Ectodermal cell (in vitro differentiated cells): ENCODE measurements around the gene EPB41L1.

ENCODE experiments used
- H3K27ac ChIP-seq: 2 replicates; pipeline ENCODE4 v1.7.0; 2013; ENCODE audit warnings: mild to moderate bottlenecking, low read depth, low read length; ENCODE audit not compliant: insufficient read depth, poor library complexity, severe bottlenecking
- H3K27me3 ChIP-seq: 2 replicates; pipeline ENCODE4 v1.7.0; 2013; ENCODE audit warnings: mild to moderate bottlenecking, low read length; ENCODE audit not compliant: insufficient read depth, control insufficient read depth, poor library complexity, severe bottlenecking
- H3K36me3 ChIP-seq: one replicate; pipeline ENCODE4 v1.7.0; 2013; ENCODE audit warnings: low read length; ENCODE audit not compliant: control insufficient read depth, insufficient read depth
- H3K4me1 ChIP-seq: one replicate; pipeline ENCODE4 v1.7.0; 2013; ENCODE audit warnings: low read length; ENCODE audit not compliant: control insufficient read depth, insufficient read depth
- H3K4me3 ChIP-seq: 2 replicates; pipeline ENCODE4 v1.7.0; 2013; ENCODE audit warnings: low read depth, low read length, control low read depth; ENCODE audit not compliant: insufficient read depth
- H3K9me3 ChIP-seq: 2 replicates; pipeline ENCODE4 v1.7.0; 2013; ENCODE audit warnings: mild to moderate bottlenecking, low read length, moderate library complexity; ENCODE audit not compliant: control insufficient read depth
- WGBS, 2 experiments: methylation state at CpG; one replicate each; pipeline ENCODE4 v1.1.7; 2013; ENCODE audit warnings: missing lambda C conversion rate in 2 of 2; 5-methylcytosine and 5-hydroxymethylcytosine counted together

EPB41L1 gene

GRCh38 chr20:36152261-36152660 is 2.3 kb upstream of the EPB41L1 start:
- Histone ChIP-seq H3K9me3 (no peaks in the 10 kb centered on the region), H3K36me3 (no peaks in the 10 kb centered on the region), H3K27me3 (peaks cover 8% of the 10 kb centered on the region), H3K4me3 (no peak overlapping the region), H3K27ac (no peak overlapping the region), H3K4me1 (peaks cover 20% of the 10 kb centered on the region)
- 54 to 62% methylated on average over 4 of the region's 4 CpGs for WGBS, 2 experiments

- H3K4me3 ChIP-seq: no peak overlapping the region
- peaks cover 8% of the 10 kb centered on the region for H3K27me3 ChIP-seq
- no peaks in the 10 kb centered on the region for H3K9me3 ChIP-seq
- WGBS, 2 experiments: 93 to 96% methylated on average over 4 of the region's 4 CpGs
- H3K27ac ChIP-seq: no peak overlapping the region
- no peaks in the 10 kb centered on the region for H3K36me3 ChIP-seq
- peaks cover 20% of the 10 kb centered on the region for H3K4me1 ChIP-seq
Measured at GRCh38 chr20:36153204-36153603, 1.3 kb upstream of the EPB41L1 start.

- peaks cover 8% of the 10 kb centered on the region for H3K27me3 ChIP-seq
- H3K27ac ChIP-seq: no peak overlapping the region
- peaks cover 20% of the 10 kb centered on the region for H3K4me1 ChIP-seq
- WGBS, 2 experiments: 9% methylated on average over 43 of the region's 43 CpGs
- no peaks in the 10 kb centered on the region for H3K9me3 ChIP-seq
- H3K4me3 ChIP-seq: peak overlapping the region; percentile 81
- H3K36me3 ChIP-seq: no peaks in the 10 kb centered on the region
Measured at GRCh38 chr20:36153736-36154699, 522 bp upstream of the EPB41L1 start.

GRCh38 chr20:36155629-36155971 is 1.1 kb downstream of the EPB41L1 start:
- peaks cover 20% of the 10 kb centered on the region for H3K4me1 ChIP-seq
- 82 to 87% methylated on average over 8 of the region's 8 CpGs for WGBS, 2 experiments
- peaks cover 8% of the 10 kb centered on the region for H3K27me3 ChIP-seq
- no peak overlapping the region for H3K4me3 ChIP-seq
- H3K9me3 ChIP-seq: no peaks in the 10 kb centered on the region
- H3K36me3 ChIP-seq: no peaks in the 10 kb centered on the region
- H3K27ac ChIP-seq: no peak overlapping the region

- no peak overlapping the region for H3K27ac ChIP-seq
- no peaks in the 10 kb centered on the region for H3K36me3 ChIP-seq
- H3K4me3 ChIP-seq: no peak overlapping the region
- no peaks in the 10 kb centered on the region for H3K9me3 ChIP-seq
- peaks cover 20% of the 10 kb centered on the region for H3K4me1 ChIP-seq
- H3K27me3 ChIP-seq: peaks cover 8% of the 10 kb centered on the region
- WGBS, 2 experiments: 94 to 97% methylated on average over 4 of the region's 4 CpGs
Measured at GRCh38 chr20:36155991-36156390, 1.5 kb downstream of the EPB41L1 start.

- Histone ChIP-seq H3K4me1 (peaks cover 20% of the 10 kb centered on the region), H3K36me3 (no peaks in the 10 kb centered on the region), H3K27me3 (peaks cover 8% of the 10 kb centered on the region), H3K27ac (no peak overlapping the region), H3K4me3 (no peak overlapping the region), H3K9me3 (no peaks in the 10 kb centered on the region)
- whole genome bisulfite sequencing, 2 experiments: 95 to 98% methylated on average over 1 of the region's 1 CpG
Measured at GRCh38 chr20:36157610-36158009, 3.1 kb downstream of the EPB41L1 start.

GRCh38 chr20:36158160-36158741 is 3.7 kb downstream of the EPB41L1 start:
- H3K9me3 ChIP-seq: no peaks in the 10 kb centered on the region
- no peaks in the 10 kb centered on the region for H3K36me3 ChIP-seq
- H3K4me1 ChIP-seq: peaks cover 20% of the 10 kb centered on the region
- H3K27me3 ChIP-seq: peaks cover 8% of the 10 kb centered on the region
- 90 to 94% methylated on average over 9 of the region's 9 CpGs for WGBS, 2 experiments
- no peak overlapping the region for H3K27ac ChIP-seq
- no peak overlapping the region for H3K4me3 ChIP-seq

GRCh38 chr20:36159833-36160232 is 5.3 kb downstream of the EPB41L1 start:
- no peaks in the 10 kb centered on the region for H3K9me3 ChIP-seq
- H3K4me1 ChIP-seq: peaks cover 13% of the 10 kb centered on the region
- H3K36me3 ChIP-seq: no peaks in the 10 kb centered on the region
- H3K27ac ChIP-seq: no peak overlapping the region
- no peak overlapping the region for H3K4me3 ChIP-seq
- peaks cover 8% of the 10 kb centered on the region for H3K27me3 ChIP-seq

- H3K27me3 ChIP-seq: no peaks in the 10 kb centered on the region
- WGBS, 2 experiments: 89 to 90% methylated on average over 14 of the region's 14 CpGs
- H3K4me3 ChIP-seq: no peak overlapping the region
- no peaks in the 10 kb centered on the region for H3K9me3 ChIP-seq
- H3K36me3 ChIP-seq: no peaks in the 10 kb centered on the region
- H3K27ac ChIP-seq: no peak overlapping the region
- no peaks in the 10 kb centered on the region for H3K4me1 ChIP-seq
Measured at GRCh38 chr20:36162272-36162966, 7.9 kb downstream of the EPB41L1 start.

- Histone ChIP-seq H3K4me1 (peaks cover 18% of the 10 kb centered on the region), H3K9me3 (no peaks in the 10 kb centered on the region), H3K27me3 (no peaks in the 10 kb centered on the region), H3K4me3 (no peak overlapping the region), H3K27ac (no peak overlapping the region), H3K36me3 (no peaks in the 10 kb centered on the region)
- 84 to 92% methylated on average over 4 of the region's 4 CpGs for WGBS, 2 experiments
Measured at GRCh38 chr20:36167902-36168503, 13.5 kb downstream of the EPB41L1 start.
